CD4-positive, alpha-beta T cell treated with Interleukin-17A for 1 hour (primary cell): Measurements from ENCODE around the gene DDX50.
A peak's percentile ranks its signal among the peaks of the same experiment; 100 is the strongest.
"Not testable (repeated sequence)": the region's sequence is repeated elsewhere in the genome, so short reads cannot be mapped to it uniquely, and the experiment has no call there.

Source experiments
- DNase-seq: peaks from one replicate; pipeline ENCODE4 v3.0.0-alpha.2; 2020

DDX50 gene

DNA sequence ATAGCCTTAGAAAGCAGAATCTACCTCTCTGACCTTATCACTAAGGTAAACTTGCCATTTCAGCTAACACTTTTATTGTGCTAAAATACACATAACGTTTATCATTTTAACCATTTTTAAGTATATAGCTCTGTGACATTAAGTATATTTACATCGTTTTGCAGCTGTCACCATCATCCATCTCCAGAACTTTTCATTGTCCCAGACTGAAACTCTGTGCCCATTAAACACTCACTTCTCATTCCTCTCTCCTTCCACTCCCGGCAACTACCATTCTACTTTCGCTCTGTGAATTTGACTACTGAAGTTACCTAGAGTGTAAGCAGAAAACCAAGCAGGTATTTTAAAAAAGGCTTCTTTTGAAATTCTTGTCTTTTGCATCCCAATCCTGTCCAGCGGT, 1.3 kb downstream of the DDX50 start:
- DNase-seq: no peak

DNA sequence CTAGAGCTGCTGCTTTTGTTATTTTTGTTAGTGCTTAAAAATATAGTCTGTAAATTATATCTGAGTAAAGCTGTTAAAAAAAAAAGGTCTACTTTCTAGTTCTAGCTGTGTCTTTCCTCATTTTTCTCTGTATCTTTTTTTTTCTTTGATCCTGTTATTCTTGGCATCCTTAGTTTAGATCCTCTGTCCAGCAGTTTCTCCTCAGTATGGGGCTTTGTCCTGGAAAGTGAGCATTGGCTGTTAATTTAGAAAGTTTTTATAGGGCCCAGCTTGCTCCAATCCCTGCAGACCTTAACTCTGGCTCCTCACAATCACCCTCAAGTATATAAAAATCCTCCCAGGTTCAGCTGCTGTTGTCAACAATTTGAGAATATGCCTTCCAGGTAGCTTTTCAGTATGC, 23.5 kb downstream of the DDX50 start:
- DNase-seq: no peak

GRCh38 chr10:68925489-68925888, 24.4 kb downstream of the DDX50 start:
- no peak for DNase-seq

GRCh38 chr10:68929157-68929556, 28.0 kb downstream of the DDX50 start:
- DNase-seq: not testable (repeated sequence)

DNA sequence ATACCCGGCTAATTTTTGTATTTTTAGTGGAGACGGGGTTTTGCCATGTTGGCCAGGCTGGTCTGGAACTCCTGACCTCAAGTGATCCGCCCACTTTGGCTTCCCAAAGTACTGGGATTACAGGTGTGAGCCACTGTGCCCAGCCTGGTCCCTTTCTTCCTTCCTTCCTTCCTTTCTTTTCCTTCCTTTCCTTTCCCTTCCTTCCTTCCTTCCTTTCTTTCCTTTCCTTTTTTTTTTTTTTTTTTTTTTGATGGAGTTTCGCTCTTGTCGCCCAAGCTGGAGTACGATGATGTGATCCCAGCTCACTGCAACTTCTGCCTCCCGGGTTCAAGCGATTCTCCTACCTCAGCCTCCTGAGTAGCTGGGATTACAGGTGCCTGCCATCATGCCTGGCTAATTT, 28.8 kb downstream of the DDX50 start:
- DNase-seq: not testable (repeated sequence)

DNA sequence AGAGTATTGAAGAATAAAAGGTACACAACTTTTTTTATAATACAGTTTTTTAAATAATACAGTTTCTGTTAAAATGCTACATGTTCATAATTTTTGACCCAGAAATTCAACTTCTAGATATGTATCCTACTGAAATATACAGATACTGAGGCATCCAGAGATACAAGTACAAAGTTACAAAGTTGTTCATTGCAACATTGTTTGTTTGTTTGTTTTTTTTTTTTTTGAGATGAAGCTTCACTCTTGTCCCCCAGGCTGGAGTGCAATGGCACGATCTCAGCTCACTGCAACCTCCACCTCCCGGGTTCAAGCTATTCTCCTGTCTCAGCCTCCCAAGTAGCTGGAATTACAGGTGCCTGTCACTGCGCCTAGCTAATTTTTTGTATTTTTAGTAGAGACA, 31.7 kb downstream of the DDX50 start:
- not testable (repeated sequence) for DNase-seq

DNA sequence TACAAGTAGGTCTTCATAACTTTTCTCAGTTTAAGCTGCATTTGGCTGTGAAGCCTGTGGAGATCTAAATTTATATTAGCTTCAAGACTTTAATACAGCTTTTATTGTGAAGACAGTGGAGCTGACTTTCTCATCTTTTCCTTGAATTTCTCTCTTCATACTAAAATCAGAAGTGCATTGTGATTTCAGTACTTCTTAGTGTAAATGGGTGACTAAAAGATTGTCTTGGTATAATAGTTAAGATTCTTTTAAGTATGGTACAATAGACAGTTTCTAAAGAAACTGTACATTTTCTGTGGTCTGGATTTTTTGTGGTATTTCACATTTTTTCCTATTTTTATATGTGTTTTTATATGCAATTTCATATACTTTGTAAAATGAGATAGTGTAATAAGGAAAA, 33.9 kb downstream of the DDX50 start:
- no peak for DNase-seq

- DNase-seq: no peak
Measured at GRCh38 chr10:68938117-68938516, 37.0 kb downstream of the DDX50 start.

GRCh38 chr10:68938884-68939283, 37.8 kb downstream of the DDX50 start:
- no peak for DNase-seq

GRCh38 chr10:68940917-68941316, 39.8 kb downstream of the DDX50 start:
- DNase-seq: not testable (repeated sequence)

DNA sequence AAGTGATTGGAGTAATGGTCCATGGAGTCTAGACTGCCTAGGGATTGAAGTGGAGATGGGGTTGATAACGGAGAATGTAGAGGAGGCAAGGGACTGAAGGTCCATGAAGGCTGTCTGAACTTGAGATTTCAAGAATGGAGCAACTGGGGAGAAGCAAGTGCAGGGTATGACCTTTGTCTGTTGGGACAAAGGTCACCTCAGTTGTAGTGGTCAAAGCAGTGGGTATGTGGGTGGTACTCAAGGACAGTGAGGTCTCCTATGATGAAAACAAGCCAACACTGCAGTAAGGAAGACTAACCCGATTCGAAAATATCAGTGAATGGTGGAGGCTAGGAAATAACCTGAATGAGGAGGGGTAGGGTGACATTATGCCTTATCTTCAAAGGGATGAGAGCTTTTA, 49.5 kb downstream of the DDX50 start:
- no peak for DNase-seq

DNA sequence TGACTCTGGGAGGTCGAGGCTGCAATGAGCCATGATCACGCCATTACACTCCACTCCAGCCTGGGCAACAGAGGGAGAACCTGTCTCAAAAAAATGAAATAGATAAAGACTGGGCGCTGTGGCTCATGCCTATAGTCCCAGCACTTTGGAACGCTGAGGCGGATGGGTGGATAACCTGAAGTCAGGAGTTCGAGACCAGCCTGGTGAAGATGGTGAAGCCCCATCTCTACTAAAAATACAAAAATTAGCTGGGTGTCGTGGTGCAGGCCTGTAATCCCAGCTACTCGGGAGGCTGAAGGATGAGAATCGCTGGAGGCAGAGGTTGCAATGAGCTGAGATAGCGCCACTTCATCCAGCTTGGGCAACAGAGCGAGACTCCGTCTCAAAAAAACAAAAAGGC, 53.8 kb downstream of the DDX50 start:
- no peak for DNase-seq

GRCh38 chr10:68955355-68955831, 54.3 kb downstream of the DDX50 start:
- no peak for DNase-seq

DNA sequence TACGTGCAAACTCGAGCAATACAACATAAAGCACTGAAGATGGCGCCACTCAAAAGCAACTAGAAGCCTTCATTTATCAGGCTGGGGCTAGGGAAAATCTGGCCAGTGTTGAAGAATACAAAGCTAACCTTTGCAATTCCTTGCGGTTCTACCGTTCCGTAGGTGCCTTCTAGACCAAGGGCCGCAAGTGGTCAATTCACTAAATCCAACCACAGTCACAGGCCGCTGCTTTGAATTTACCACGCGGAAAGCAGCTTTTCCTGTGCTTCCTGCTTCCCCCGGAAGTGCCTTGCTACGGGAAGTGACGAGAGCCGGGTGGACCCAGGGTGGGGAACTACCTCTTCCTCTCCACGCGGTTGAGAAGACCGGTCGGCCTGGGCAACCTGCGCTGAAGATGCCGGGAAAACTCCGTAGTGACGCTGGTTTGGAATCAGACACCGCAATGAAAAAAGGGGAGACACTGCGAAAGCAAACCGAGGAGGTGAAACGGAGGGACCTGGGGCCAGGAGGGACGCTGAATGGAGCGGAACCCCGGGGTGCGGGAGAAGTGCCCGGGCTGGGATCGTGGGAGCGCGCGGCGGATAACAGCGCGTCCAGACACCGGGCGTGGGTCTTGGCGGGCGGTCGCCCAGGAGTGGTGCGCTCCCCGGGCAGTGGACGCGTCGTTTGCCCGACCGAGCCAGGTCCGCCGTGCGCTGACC, 54.9 kb downstream of the DDX50 start, which contains the start of gene DDX21:
DDX21 (plus strand) TSS at position 339 of the 701 bp plus-strand sequence; CDS start at position 395, 56 bp downstream.
- DNase-seq: peak; percentile 92

DNA sequence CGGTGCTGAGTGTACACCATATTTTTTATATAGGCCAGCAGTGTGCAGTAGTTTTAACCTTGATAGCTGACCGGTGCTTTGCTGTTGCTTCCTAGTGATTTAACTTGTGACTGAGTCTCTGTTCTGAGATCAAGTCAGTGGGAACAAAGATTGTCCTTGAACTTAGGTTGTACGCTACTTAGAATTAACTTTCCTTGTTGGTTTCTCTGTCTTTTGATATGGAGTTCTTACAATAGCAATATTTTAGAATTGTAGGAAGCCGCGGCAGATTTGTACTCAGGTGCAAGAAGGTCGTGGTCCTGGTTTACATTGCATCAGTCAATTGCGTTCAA, 56.1 kb downstream of the DDX50 start:
- DNase-seq: no peak

- DNase-seq: no peak
Measured at GRCh38 chr10:68957654-68958053, 56.5 kb downstream of the DDX50 start.

DNA sequence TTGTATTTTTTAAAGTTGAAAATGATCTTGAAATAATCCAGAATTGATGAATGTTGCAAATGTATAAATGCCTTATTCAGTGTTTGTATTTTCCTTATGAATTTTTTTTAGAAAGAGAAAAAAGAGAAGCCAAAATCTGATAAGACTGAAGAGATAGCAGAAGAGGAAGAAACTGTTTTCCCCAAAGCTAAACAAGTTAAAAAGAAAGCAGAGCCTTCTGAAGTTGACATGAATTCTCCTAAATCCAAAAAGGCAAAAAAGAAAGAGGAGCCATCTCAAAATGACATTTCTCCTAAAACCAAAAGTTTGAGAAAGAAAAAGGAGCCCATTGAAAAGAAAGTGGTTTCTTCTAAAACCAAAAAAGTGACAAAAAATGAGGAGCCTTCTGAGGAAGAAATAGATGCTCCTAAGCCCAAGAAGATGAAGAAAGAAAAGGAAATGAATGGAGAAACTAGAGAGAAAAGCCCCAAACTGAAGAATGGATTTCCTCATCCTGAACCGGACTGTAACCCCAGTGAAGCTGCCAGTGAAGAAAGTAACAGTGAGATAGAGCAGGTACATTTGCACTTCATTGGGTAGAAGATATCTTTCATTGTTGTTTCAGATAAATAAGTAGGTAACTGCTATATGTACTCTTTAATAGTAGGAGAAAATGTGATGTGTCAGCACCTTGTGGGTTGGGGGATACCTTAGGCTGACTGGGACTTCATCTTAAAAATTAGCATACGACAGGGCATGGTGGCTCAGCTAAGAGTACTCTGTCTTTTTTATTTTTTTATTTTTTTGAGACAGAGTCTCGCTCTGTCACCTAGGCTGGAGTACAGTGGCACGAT, 58.8 kb downstream of the DDX50 start:
- no peak for DNase-seq

GRCh38 chr10:68963151-68963550, 62.0 kb downstream of the DDX50 start:
- no peak for DNase-seq

DNA sequence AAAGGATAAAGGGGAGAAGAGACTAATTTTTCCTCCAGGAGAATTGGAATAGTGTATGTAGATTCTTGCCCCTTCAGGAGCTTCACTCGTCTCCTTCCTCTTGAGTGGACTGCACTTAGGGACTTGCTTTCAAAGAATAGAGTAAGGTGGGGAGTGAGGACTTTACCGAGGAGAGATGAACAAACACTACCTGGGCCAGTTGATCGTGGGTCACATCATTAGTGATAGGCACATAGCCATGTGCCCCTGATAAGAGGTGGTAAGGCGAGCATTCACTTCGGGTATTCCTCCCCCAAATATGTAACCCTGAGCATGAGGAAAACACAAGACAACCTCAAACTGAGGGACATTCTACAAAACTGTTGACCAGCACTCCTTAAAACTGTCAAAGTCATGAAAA, 72.9 kb downstream of the DDX50 start:
- no peak for DNase-seq

DNA sequence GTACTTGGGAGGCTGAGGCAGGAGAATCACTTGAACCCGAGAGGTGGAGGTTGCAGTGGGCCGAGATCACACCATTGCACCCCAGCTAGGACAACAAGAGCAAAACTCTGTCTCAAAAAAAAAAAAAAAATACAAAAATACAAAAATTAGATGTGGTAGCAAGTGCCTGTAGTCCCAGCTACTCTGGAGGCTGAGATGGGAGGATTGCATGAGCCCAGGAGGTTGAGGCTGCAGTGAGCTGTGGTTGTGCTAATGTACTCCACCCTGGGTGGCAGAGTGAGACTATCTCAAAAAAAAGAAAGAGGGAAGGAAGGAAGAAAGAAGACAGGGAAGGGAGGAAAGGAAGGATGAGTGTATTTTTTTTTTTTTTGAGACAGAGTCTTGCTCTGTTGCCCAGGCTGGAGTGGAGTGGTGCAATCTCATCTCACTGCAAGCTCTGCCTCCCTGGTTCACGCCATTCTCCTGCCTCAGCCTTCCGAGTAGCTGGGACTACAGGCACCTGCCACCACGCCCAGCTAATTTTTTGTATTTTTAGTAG, 74.9 kb downstream of the DDX50 start:
- DNase-seq: not testable (repeated sequence)

DNA sequence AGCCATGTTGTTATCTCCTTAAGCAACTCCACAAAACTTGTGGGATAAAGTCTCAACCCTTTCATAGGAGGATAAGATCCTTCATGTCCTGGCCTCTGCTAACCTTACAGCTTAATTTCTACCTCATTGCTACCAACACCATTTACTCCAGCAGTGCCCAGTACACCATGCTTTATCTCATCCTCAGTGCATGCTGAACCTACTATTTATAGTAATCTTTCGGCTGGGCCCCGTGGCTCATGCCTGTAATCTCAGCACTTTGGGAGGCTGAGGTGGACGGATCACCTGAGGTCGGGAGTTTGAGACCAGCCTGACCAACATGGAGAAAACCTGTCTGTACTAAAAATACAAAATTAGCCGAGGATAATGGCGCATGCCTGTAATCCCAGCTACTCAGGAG, 78.6 kb downstream of the DDX50 start:
- not testable (repeated sequence) for DNase-seq

- no peak for DNase-seq
Measured at GRCh38 chr10:68981074-68981473, 80.0 kb downstream of the DDX50 start.

GRCh38 chr10:68982389-68982788, 81.3 kb downstream of the DDX50 start:
- DNase-seq: no peak

GRCh38 chr10:68987611-68988010, 86.5 kb downstream of the DDX50 start:
- no peak for DNase-seq
